Nephron progenitor cell (in vitro differentiated cells): ENCODE measurements around the gene RAD51B.
A peak's percentile ranks its signal among the peaks of the same experiment; 100 is the strongest.

ENCODE experiments used
- DNase-seq: peaks from one replicate; pipeline ENCODE4 v3.0.0; 2021
- H3K27ac Mint-ChIP-seq: 2 replicates; pipeline ENCODE4 v1.8.0; 2021; ENCODE audit warnings: mild to moderate bottlenecking, moderate library complexity, mixed read lengths
- H3K27me3 Mint-ChIP-seq: 2 replicates; pipeline ENCODE4 v1.8.0; 2021; ENCODE audit warnings: mild to moderate bottlenecking, low read depth, mixed read lengths; ENCODE audit not compliant: poor library complexity
- H3K36me3 Mint-ChIP-seq: 2 replicates; pipeline ENCODE4 v1.8.0; 2021; ENCODE audit warnings: low read depth, mixed read lengths
- H3K4me1 Mint-ChIP-seq: 2 replicates; pipeline ENCODE4 v1.8.0; 2021; ENCODE audit warnings: mixed read lengths
- H3K4me3 Mint-ChIP-seq: 2 replicates; pipeline ENCODE4 v1.8.0; 2021; ENCODE audit warnings: mild to moderate bottlenecking, moderate library complexity, mixed read lengths
- H3K9me3 Mint-ChIP-seq: 2 replicates; pipeline ENCODE4 v1.8.0; 2021; ENCODE audit warnings: mild to moderate bottlenecking, moderate library complexity, mixed read lengths
- TF ChIP-seq, protein P1 (sequence below): fragments of 200-600 bp; sonication (generic); IDR thresholded peaks from 2 replicates; pipeline ENCODE4 v1.5.0; 2021; ENCODE audit warnings: antibody characterized with exemption

The RAD51B gene

DNA sequence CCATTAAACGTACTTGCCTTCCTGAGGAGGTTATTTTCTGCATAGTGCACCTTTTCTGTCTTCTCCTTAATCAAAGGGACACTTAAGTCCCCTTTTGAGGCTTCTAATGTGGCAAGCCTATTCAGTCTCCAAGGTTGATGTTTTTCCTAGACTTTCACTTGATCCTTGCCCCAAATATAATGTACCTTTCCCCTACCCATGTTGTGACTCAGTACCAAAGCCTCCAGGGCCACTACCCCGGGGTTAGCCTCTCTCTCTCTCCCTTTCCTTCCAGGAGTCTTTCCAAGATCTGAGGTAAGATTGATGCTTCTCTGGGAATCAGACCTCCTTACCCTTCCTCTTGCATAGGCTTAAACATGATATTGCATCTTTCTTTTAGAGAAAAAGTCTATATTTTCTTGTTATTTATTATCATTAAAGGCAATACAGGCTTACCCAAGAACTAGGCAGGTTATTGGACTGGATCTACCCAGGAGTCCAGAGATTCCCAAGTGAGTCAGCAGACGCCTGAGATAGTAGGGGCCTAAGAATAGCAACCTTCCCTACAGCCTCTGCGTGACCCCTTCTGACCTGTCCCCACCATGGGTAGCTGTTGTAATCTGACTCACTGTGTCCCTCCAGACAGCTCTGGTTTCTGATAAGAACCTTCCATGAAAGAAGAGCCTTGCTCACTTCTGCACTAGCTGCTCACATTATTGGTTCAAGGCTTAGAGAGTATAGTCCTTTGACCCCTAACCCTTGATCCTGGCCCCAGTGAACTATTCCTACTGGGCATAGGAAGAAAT lies 800.4 kb downstream of the RAD51B start:
- Mint-ChIP-seq H3K27ac (peak overlapping the region; percentile 92), H3K4me3 (no peak overlapping the region), H3K4me1 (peaks cover 56% of the 10 kb centered on the region), H3K36me3 (peaks cover 43% of the 10 kb centered on the region), H3K27me3 (peaks cover 5% of the 10 kb centered on the region), H3K9me3 (peaks cover 51% of the 10 kb centered on the region)
- no peak for DNase-seq
- TF ChIP-seq, protein P1, sequence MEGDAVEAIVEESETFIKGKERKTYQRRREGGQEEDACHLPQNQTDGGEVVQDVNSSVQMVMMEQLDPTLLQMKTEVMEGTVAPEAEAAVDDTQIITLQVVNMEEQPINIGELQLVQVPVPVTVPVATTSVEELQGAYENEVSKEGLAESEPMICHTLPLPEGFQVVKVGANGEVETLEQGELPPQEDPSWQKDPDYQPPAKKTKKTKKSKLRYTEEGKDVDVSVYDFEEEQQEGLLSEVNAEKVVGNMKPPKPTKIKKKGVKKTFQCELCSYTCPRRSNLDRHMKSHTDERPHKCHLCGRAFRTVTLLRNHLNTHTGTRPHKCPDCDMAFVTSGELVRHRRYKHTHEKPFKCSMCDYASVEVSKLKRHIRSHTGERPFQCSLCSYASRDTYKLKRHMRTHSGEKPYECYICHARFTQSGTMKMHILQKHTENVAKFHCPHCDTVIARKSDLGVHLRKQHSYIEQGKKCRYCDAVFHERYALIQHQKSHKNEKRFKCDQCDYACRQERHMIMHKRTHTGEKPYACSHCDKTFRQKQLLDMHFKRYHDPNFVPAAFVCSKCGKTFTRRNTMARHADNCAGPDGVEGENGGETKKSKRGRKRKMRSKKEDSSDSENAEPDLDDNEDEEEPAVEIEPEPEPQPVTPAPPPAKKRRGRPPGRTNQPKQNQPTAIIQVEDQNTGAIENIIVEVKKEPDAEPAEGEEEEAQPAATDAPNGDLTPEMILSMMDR, result no peak

DNA sequence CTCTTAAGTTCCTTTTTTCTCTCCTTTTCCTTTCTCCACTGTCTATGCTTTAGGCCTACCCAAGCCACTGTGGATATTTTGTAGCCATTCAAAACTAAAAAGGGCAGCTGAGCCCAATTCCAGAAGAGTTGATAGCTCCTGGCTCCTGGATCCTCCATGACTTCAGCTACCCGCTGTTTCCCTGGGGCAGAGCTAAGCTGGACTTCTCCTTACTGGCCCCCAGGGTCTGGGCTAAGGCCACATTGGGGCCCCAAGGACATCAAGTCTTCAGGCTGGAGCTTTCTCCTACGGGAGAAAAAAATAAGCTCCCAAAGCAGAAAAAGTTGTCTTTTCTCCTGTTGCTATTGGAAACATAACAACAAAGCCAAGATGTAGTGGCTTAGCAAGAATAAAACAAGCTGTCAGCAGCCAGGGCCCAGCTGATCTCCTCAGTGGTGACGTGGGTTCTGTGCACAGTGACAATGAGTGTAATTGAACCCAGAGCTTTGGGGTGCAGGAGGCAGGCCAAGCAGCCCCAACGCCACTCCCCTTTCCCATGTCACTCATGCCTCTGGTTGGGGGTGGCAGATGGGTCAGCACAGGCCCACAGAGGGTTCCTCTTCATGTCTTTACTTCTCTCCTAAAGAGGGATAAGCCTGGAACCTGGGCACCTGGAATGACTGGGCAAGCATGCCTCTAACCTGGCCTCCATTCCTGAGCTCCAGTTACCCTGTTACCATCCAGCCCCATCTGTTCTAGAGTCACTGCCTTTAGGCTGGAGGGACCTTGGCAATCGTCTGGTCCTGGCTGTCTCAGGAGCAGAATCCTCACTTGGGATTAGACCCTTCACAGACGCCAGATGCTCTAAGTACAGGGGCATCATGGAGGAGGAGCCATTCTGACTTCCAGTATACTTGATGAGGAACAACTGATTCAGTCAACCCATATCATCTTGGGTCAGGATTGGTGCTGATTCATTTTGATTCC lies 802.1 kb downstream of the RAD51B start:
- peaks cover 34% of the 10 kb centered on the region for H3K9me3 Mint-ChIP-seq
- H3K27me3 Mint-ChIP-seq, result peaks cover 5% of the 10 kb centered on the region
- no peak overlapping the region for H3K27ac Mint-ChIP-seq
- no peak overlapping the region for H3K4me3 Mint-ChIP-seq
- DNase-seq, result no peak
- H3K36me3 Mint-ChIP-seq, result peaks cover 27% of the 10 kb centered on the region
- TF ChIP-seq, protein P1, result no peak
- peaks cover 73% of the 10 kb centered on the region for H3K4me1 Mint-ChIP-seq

DNA sequence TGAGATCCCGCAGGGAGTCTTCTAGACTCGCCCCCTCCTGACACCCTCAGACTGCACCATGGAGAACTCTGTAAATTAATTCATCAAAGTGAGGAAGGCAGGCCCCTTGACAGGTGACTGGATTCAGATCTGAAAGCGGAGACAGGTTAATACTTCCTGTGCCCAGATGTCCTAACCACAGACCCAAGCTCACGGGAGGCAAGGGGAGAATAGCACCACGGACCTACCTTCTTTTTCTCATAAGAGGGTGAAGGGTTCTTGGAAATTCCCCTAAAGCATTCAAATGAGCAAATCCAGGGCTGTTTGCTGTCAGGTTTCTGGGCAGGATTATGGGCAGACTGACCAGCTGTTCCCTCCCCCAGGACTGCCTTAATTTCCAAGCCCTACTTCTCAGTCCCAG lies 803.3 kb downstream of the RAD51B start:
- Mint-ChIP-seq H3K27me3 (peaks cover 8% of the 10 kb centered on the region), H3K27ac (peak overlapping the region; percentile 86)
- TF ChIP-seq, protein P1, result no peak

DNA sequence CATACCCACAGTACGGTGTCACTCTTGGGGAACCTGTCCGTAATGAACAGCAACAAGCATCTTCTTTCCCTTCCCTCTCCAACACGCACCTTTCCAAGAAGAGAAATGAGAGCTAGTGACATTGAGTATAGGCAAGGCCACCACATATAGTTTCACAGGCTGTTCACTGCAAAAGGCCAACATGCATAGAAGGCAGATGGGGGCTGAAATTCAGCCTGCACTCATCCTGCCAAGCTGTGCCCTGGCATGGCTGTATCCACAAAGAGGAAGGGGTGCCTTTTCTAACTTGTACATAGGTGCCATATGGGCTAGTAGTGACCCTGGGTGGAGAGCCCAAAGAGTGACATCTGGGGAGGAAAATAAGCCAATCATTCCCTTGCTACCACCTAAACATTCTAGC lies 803.7 kb downstream of the RAD51B start:
- DNase-seq, result no peak
- TF ChIP-seq, protein P1, result no peak
- peaks cover 89% of the 10 kb centered on the region for H3K4me1 Mint-ChIP-seq
- no peak overlapping the region for H3K4me3 Mint-ChIP-seq
- no peak overlapping the region for H3K27ac Mint-ChIP-seq
- H3K36me3 Mint-ChIP-seq, result peaks cover 12% of the 10 kb centered on the region
- H3K27me3 Mint-ChIP-seq, result peaks cover 8% of the 10 kb centered on the region
- peaks cover 18% of the 10 kb centered on the region for H3K9me3 Mint-ChIP-seq

More for the DNA sequence above, 803.3 kb downstream of the RAD51B start:
- peaks cover 22% of the 10 kb centered on the region for H3K9me3 Mint-ChIP-seq
- peaks cover 85% of the 10 kb centered on the region for H3K4me1 Mint-ChIP-seq
- no peak for DNase-seq
- H3K36me3 Mint-ChIP-seq, result peaks cover 15% of the 10 kb centered on the region
- H3K4me3 Mint-ChIP-seq, result no peak overlapping the region

DNA sequence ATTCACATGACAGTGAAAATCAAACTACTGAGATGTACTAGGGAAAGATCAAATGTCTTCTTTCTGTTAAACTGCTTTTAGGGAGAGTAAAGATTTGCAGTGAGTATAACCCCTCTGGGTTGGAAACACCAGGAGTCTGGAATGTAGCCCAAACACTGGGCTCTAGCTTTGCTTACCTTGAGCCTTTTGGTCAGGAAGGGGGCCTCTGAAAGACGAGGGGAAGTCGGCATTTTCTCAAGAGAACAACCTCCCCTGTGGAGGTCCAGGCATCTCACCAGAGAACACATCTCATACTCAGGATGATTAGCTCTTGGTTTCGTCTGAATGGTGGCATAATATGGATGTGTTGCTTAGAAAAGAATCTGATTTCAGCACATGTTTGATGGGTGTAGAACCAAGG lies 804.2 kb downstream of the RAD51B start:
- peaks cover 13% of the 10 kb centered on the region for H3K9me3 Mint-ChIP-seq
- no peak for DNase-seq
- peaks cover 94% of the 10 kb centered on the region for H3K4me1 Mint-ChIP-seq
- no peak overlapping the region for H3K27ac Mint-ChIP-seq
- no peak overlapping the region for H3K4me3 Mint-ChIP-seq
- peaks cover 6% of the 10 kb centered on the region for H3K36me3 Mint-ChIP-seq
- H3K27me3 Mint-ChIP-seq, result peaks cover 8% of the 10 kb centered on the region
- TF ChIP-seq, protein P1, result no peak
